T47D (cell line): ENCODE measurements around the gene TMEM82.
"Not testable (repeated sequence)": the region's sequence is repeated elsewhere in the genome, so short reads cannot be mapped to it uniquely, and the experiment has no call there.

ENCODE experiments used
- DNase-seq, 2 experiments: peaks; one replicate each; pipeline versions ENCODE4 v3.0.0 to v3.0.0-alpha.2; 2011 to 2012; ENCODE audit warnings: low read depth in 1 of 2, low spot score in 1 of 2
- JUND ChIP-seq: IDR thresholded peaks from 2 replicates; pipeline ENCODE4 v1.6.1; 2012; ENCODE audit warnings: low read depth
- in situ Hi-C: cut with HindIII; loops from 2 replicates; pipeline ENCODE4 v1.10.0; 2016; ENCODE audit warnings: low sequenced_read_pairs, low pct_unique_long_range_greater_than_20kb

Gene TMEM82

GRCh38 chr1:15742339-15742801 is at the start of gene TMEM82:
Gene TMEM82 (plus strand): TSS chr1:15742499. CDS start chr1:15742560, 61 bp downstream.
- in situ Hi-C loops: no loop called here
- no peak for DNase-seq
- TF ChIP-seq JUND: no peak

GRCh38 chr1:15693371-15693770 is 48.9 kb upstream of the TMEM82 start:
- TF ChIP-seq JUND: no peak
- no peak for DNase-seq
- in situ Hi-C loops: no loop called here

- DNase-seq: no peak
- in situ Hi-C loops: no loop called here
- TF ChIP-seq JUND: no peak
These were observed 45.3 kb upstream of the TMEM82 start for GRCh38 chr1:15696956-15697521.

- no peak for DNase-seq
- in situ Hi-C loops: no loop called here
- TF ChIP-seq JUND: no peak
These were observed 44.1 kb upstream of the TMEM82 start for GRCh38 chr1:15698201-15698600.

- in situ Hi-C loops, DNase-seq: not testable (repeated sequence)
These were observed 43.0 kb upstream of the TMEM82 start for GRCh38 chr1:15699321-15699720.

- in situ Hi-C loops: no loop called here
- no peak for DNase-seq
- TF ChIP-seq JUND: no peak
These were observed 41.8 kb upstream of the TMEM82 start for GRCh38 chr1:15700508-15700907.

- in situ Hi-C loops: no loop called here
- TF ChIP-seq JUND: no peak
- DNase-seq: no peak
These were observed 40.5 kb upstream of the TMEM82 start for GRCh38 chr1:15701784-15702183.

GRCh38 chr1:15702722-15703550 is 39.4 kb upstream of the TMEM82 start:
- TF ChIP-seq JUND: no peak
- DNase-seq: peak in 1 of 2 experiments; percentile 37
- in situ Hi-C loops: no loop called here

- no peak for DNase-seq
- no peak for TF ChIP-seq JUND
- in situ Hi-C loops: no loop called here
These were observed 38.7 kb upstream of the TMEM82 start for GRCh38 chr1:15703562-15703961.

GRCh38 chr1:15704526-15705183 is 37.6 kb upstream of the TMEM82 start:
- in situ Hi-C loops: no loop called here
- no peak for DNase-seq
- TF ChIP-seq JUND: no peak

- no peak for DNase-seq
- in situ Hi-C loops: no loop called here
- TF ChIP-seq JUND: no peak
These were observed 37.1 kb upstream of the TMEM82 start for GRCh38 chr1:15705184-15705566.

- DNase-seq: no peak
- in situ Hi-C loops: no loop called here
These were observed 35.5 kb upstream of the TMEM82 start for GRCh38 chr1:15706751-15707150.

More at GRCh38 chr1:15706751-15707150, 35.5 kb upstream of the TMEM82 start:
- no peak for TF ChIP-seq JUND
